Measurements from ENCODE around the gene UBE2S.
A peak's percentile ranks its signal among the peaks of the same experiment; 100 is the strongest.
"Not testable (repeated sequence)": the region's sequence is repeated elsewhere in the genome, so short reads cannot be mapped to it uniquely, and the experiment has no call there.

UBE2S gene

GRCh38 chr19:55405638-55406037 lies 1.9 kb downstream of the UBE2S start:
- Histone ChIP-seq H3K9me3 (ENCODE audit: insufficient read depth, low read length) (no peaks in the 10 kb centered on the region), H4K20me1 (ENCODE audit: low read depth, low read length) (peaks cover 23% of the 10 kb centered on the region), H2AFZ (ENCODE audit: low read depth, low read length, severe bottlenecking) (no peak overlapping the region), H3K27ac (ENCODE audit: low read depth, low read length) (peak overlapping the region; percentile 97; the same call in 1 of the 2 replicates), H3K9ac (ENCODE audit: low read length) (peak overlapping the region; percentile 100), H3K4me3 (ENCODE audit: insufficient read depth, low read length, poor library complexity, severe bottlenecking) (peak overlapping the region; percentile 95), H3F3A (ENCODE audit: insufficient read depth) (peaks cover 19% of the 10 kb centered on the region), H3K4me2 (ENCODE audit: low read depth, low read length, poor library complexity, severe bottlenecking) (peak overlapping the region; percentile 68), H3K27me3 (ENCODE audit: low read length) (no peaks in the 10 kb centered on the region), H3K36me3 (ENCODE audit: low read length) (peaks cover 34% of the 10 kb centered on the region), H3K79me2 (ENCODE audit: insufficient read depth, low read length) (peaks cover 22% of the 10 kb centered on the region), H3K9me2 (replicated peaks; ENCODE audit: insufficient read depth, low read length) (no peaks in the 10 kb centered on the region)
- TF ChIP-seq CTCF (IDR thresholded peaks at IDR 0.05; ENCODE audit: insufficient read depth, low read length, poor library complexity, severe bottlenecking) = no peak
- TF ChIP-seq EZH2phosphoT487 (conservative IDR thresholded peaks at IDR 0.05; ENCODE audit: low read length) = no peak

DNA sequence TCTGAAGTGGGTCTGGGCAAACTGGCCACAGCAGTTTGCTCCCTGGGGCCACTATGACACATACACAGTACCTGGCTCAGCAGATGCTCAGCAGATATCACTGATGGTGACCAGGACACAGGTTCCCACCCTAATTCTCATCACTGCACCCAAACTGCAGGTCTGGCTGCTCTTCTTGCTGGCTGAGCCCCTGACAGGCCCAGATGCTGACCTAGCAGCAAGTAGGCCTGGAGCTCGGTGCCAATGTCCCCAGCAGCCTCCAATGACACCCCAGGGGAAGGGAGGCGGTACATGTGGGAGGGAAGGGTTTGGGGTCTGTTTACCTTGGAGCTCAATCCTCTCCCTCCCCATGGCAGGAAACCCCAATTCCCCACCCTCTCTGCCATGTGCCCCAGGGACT lies 5.1 kb downstream of the UBE2S start:
- no peaks in the 10 kb centered on the region for H3K9me2 ChIP-seq (replicated peaks; ENCODE audit: insufficient read depth, low read length)
- peaks cover 34% of the 10 kb centered on the region for H3K36me3 ChIP-seq (ENCODE audit: low read length)
- H4K20me1 ChIP-seq (ENCODE audit: low read depth, low read length) = peaks cover 23% of the 10 kb centered on the region
- no peaks in the 10 kb centered on the region for H3K27me3 ChIP-seq (ENCODE audit: low read length)
- no peak overlapping the region for H3K4me2 ChIP-seq (ENCODE audit: low read depth, low read length, poor library complexity, severe bottlenecking)
- no peak overlapping the region for H3K4me3 ChIP-seq (ENCODE audit: insufficient read depth, low read length, poor library complexity, severe bottlenecking)
- no peak overlapping the region for H2AFZ ChIP-seq (ENCODE audit: low read depth, low read length, severe bottlenecking)
- TF ChIP-seq CTCF (IDR thresholded peaks at IDR 0.05; ENCODE audit: insufficient read depth, low read length, poor library complexity, severe bottlenecking) = no peak
- TF ChIP-seq EZH2phosphoT487 (conservative IDR thresholded peaks at IDR 0.05; ENCODE audit: low read length) = no peak
- H3K27ac ChIP-seq (ENCODE audit: low read depth, low read length) = no peak overlapping the region
- no peak overlapping the region for H3K9ac ChIP-seq (ENCODE audit: low read length)
- H3K79me2 ChIP-seq (ENCODE audit: insufficient read depth, low read length) = peaks cover 22% of the 10 kb centered on the region
- H3K9me3 ChIP-seq (ENCODE audit: insufficient read depth, low read length) = no peaks in the 10 kb centered on the region
- peaks cover 35% of the 10 kb centered on the region for H3F3A ChIP-seq (ENCODE audit: insufficient read depth)

- H4K20me1 ChIP-seq (ENCODE audit: low read depth, low read length) = peaks cover 21% of the 10 kb centered on the region
These were observed 6.2 kb downstream of the UBE2S start for GRCh38 chr19:55401390-55401789.

DNA sequence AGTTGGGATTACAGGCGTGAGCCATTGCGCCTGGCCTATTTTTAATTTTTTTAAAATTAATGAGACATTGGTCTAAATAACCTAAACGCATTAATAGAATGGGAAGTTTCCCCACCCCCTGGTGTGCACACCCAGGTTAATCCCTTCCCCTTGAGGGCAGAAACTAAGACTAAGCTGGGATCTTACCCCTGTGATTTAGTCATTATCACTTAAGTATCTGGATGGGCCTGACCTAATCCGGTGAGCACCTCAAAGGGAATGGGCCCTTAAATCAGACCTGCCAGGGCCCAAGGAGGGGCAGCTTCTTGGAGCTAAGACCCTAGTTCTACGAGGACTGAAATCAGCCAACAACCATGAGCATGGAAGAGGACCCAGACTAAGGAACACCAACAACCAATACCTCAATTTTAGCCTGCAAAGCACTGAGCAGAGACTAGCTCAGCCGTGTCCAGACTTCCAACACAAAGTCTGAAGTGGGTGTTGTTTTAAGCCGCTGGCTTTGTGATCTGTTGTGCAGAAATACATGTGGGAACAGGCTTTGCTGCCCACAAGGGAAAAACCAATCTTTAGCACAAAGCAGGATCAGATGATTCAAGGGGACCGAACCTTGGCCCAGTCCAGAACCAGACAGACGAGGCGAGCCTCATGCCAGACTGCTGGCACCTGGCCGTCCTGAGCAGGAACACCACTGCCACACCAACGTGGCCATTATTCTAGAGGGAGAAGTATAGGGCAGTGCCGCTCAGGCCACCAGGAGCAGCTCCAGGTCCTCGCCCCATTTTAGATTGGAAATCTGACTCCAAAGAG lies 7.1 kb downstream of the UBE2S start:
- Histone ChIP-seq H3K27ac (ENCODE audit: low read depth, low read length) (0 out of 2 replicates have a peak overlapping the region, but pooled peaks have one; percentile 7), H3K9me3 (ENCODE audit: insufficient read depth, low read length) (no peaks in the 10 kb centered on the region), H3F3A (ENCODE audit: insufficient read depth) (peaks cover 35% of the 10 kb centered on the region), H3K27me3 (ENCODE audit: low read length) (no peaks in the 10 kb centered on the region), H3K79me2 (ENCODE audit: insufficient read depth, low read length) (peaks cover 3% of the 10 kb centered on the region), H3K36me3 (ENCODE audit: low read length) (peaks cover 20% of the 10 kb centered on the region), H2AFZ (ENCODE audit: low read depth, low read length, severe bottlenecking) (no peak overlapping the region), H3K4me2 (ENCODE audit: low read depth, low read length, poor library complexity, severe bottlenecking) (no peak overlapping the region), H3K9me2 (replicated peaks; ENCODE audit: insufficient read depth, low read length) (no peaks in the 10 kb centered on the region), H3K9ac (ENCODE audit: low read length) (no peak overlapping the region), H3K4me3 (ENCODE audit: insufficient read depth, low read length, poor library complexity, severe bottlenecking) (no peak overlapping the region), H4K20me1 (ENCODE audit: low read depth, low read length) (peaks cover 12% of the 10 kb centered on the region)
- no peak for TF ChIP-seq EZH2phosphoT487 (conservative IDR thresholded peaks at IDR 0.05; ENCODE audit: low read length)
- no peak for TF ChIP-seq CTCF (IDR thresholded peaks at IDR 0.05; ENCODE audit: insufficient read depth, low read length, poor library complexity, severe bottlenecking)

More at GRCh38 chr19:55401390-55401789, 6.2 kb downstream of the UBE2S start:
- Histone ChIP-seq H3K36me3 (ENCODE audit: low read length) (peaks cover 29% of the 10 kb centered on the region), H3F3A (ENCODE audit: insufficient read depth) (peaks cover 35% of the 10 kb centered on the region), H3K79me2 (ENCODE audit: insufficient read depth, low read length) (peaks cover 12% of the 10 kb centered on the region)
- not testable (repeated sequence) for H3K9me3 ChIP-seq (ENCODE audit: insufficient read depth, low read length); H3K4me3 ChIP-seq (ENCODE audit: insufficient read depth, low read length, poor library complexity, severe bottlenecking); H2AFZ ChIP-seq (ENCODE audit: low read depth, low read length, severe bottlenecking); H3K27ac ChIP-seq (ENCODE audit: low read depth, low read length); H3K27me3 ChIP-seq (ENCODE audit: low read length); H3K4me2 ChIP-seq (ENCODE audit: low read depth, low read length, poor library complexity, severe bottlenecking); H3K9ac ChIP-seq (ENCODE audit: low read length); H3K9me2 ChIP-seq (replicated peaks; ENCODE audit: insufficient read depth, low read length)
